Right ventricle myocardium inferior (tissue), 1 donor: ENCODE results near the gene MRPS22. TPM values are rescaled to one million over a fixed set of nuclear protein-coding genes. Genes with fewer than 3 reads are reported as not detected.
"Not testable (repeated sequence)": the region's sequence is repeated elsewhere in the genome, so short reads cannot be mapped to it uniquely, and the experiment has no call there.

Experiments
- ATAC-seq: fragments of 200-7000 bp; cut with Tn5 transposase; one replicate; pipeline ENCODE4 v1.9.1; 2020; ENCODE audit warnings: mild to moderate bottlenecking, moderate library complexity
- DNase-seq: peaks from one replicate; pipeline ENCODE4 v3.0.0; 2021; ENCODE audit errors: missing footprints
- intact Hi-C: fragments of 100-400 bp; cut with DNase I; formaldehyde crosslinking; loops from one replicate; pipeline ENCODE4 v1.11.0; 2022
- total RNA-seq: library from RNA; stranded (reverse); fragmentation: NEBNext Ultra II Directional; extraction: Animal tissue kit (Norgen Biotek cat#: 25700); gene quantifications from one replicate; pipeline ENCODE4 v1.2.1, GENCODE V29; 2021
- donor health status: DM: no; HTN: yes; CAD: no; lungs with severe emphysema.

The MRPS22 gene
- total RNA-seq, 1 donor from 2014 or later = 87.3 TPM

- DNase-seq (no peak), ATAC-seq (no peak)
- intact Hi-C loops = no loop called here
These were observed 30.3 kb downstream of the MRPS22 start for GRCh38 chr3:139374099-139374498.

GRCh38 chr3:139377378-139377777 is 33.6 kb downstream of the MRPS22 start:
- ATAC-seq = no peak
- DNase-seq = no peak
- intact Hi-C loops = no loop called here

- no peak for ATAC-seq
- intact Hi-C loops = no loop called here
- DNase-seq = no peak
These were observed 34.9 kb downstream of the MRPS22 start for GRCh38 chr3:139378587-139379241.

GRCh38 chr3:139380575-139380974 is 36.8 kb downstream of the MRPS22 start:
- ATAC-seq (no peak), DNase-seq (no peak)
- intact Hi-C loops = no loop called here

GRCh38 chr3:139382291-139382690 is 38.5 kb downstream of the MRPS22 start:
- intact Hi-C loops, ATAC-seq, DNase-seq: not testable (repeated sequence)

- DNase-seq (no peak), ATAC-seq (no peak)
- intact Hi-C loops = loop anchor here (5.0 kb wide), 1 partner anchor 46 kb away; the partner anchor contains the start of gene MRPS22
These were observed 44.3 kb downstream of the MRPS22 start for GRCh38 chr3:139388077-139388476.

GRCh38 chr3:139388821-139389551 is 45.2 kb downstream of the MRPS22 start:
- ATAC-seq = no peak
- DNase-seq = peak; percentile 64
- intact Hi-C loops = loop anchor here (5.0 kb wide), 1 partner anchor 47 kb away; the partner anchor contains the start of gene MRPS22

GRCh38 chr3:139389552-139390368 is 45.9 kb downstream of the MRPS22 start, which contains the start of gene COPB2:
TSS of gene COPB2 (minus strand) at chr3:139389647. CDS start at chr3:139389550, 97 bp downstream.
- peak; percentile 99 for DNase-seq

GRCh38 chr3:139394116-139394515 is 50.3 kb downstream of the MRPS22 start:
- intact Hi-C loops = no loop called here
- DNase-seq (no peak), ATAC-seq (no peak)

More at GRCh38 chr3:139389552-139390368, 45.9 kb downstream of the MRPS22 start, which contains the start of gene COPB2:
- peak; percentile 99 for ATAC-seq
- intact Hi-C loops = loop anchor here (5.0 kb wide), 1 partner anchor 47 kb away; the partner anchor contains the start of gene MRPS22

- DNase-seq (no peak), ATAC-seq (no peak)
- intact Hi-C loops = no loop called here
These were observed 52.9 kb downstream of the MRPS22 start for GRCh38 chr3:139396707-139397106.

GRCh38 chr3:139401155-139401554 is 57.3 kb downstream of the MRPS22 start:
- DNase-seq, ATAC-seq, intact Hi-C loops: not testable (repeated sequence)

Other genes starting within 250 kb of the MRPS22 start
- gene COPB2, start 45.6 kb downstream of the MRPS22 start, total RNA-seq = 62.1 TPM
- gene RBP2, start 132.5 kb downstream of the MRPS22 start, total RNA-seq = not detected
- 26.3 TPM for gene RBP1, start 195.7 kb downstream of the MRPS22 start, total RNA-seq